ENCODE data around the gene BLOC1S3.

The BLOC1S3 gene

GRCh38 chr19:45140144-45140503, 38.5 kb upstream of the BLOC1S3 start:
- no peak for DNase-seq (ENCODE audit: extremely low read depth, insufficient read length)
- peaks cover 11% of the 10 kb centered on the region for H3K36me3 ChIP-seq (ENCODE audit: control insufficient read depth, insufficient read depth, low read length)
- H3K4me3 ChIP-seq (replicated peaks; ENCODE audit: low read depth, low read length) = no peak overlapping the region
- TF ChIP-seq, protein P1, sequence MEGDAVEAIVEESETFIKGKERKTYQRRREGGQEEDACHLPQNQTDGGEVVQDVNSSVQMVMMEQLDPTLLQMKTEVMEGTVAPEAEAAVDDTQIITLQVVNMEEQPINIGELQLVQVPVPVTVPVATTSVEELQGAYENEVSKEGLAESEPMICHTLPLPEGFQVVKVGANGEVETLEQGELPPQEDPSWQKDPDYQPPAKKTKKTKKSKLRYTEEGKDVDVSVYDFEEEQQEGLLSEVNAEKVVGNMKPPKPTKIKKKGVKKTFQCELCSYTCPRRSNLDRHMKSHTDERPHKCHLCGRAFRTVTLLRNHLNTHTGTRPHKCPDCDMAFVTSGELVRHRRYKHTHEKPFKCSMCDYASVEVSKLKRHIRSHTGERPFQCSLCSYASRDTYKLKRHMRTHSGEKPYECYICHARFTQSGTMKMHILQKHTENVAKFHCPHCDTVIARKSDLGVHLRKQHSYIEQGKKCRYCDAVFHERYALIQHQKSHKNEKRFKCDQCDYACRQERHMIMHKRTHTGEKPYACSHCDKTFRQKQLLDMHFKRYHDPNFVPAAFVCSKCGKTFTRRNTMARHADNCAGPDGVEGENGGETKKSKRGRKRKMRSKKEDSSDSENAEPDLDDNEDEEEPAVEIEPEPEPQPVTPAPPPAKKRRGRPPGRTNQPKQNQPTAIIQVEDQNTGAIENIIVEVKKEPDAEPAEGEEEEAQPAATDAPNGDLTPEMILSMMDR (IDR thresholded peaks at IDR 0.05; ENCODE audit: insufficient read depth, low read length, poor library complexity, severe bottlenecking) = no peak
- no peaks in the 10 kb centered on the region for H3K27me3 ChIP-seq (replicated peaks; ENCODE audit: control insufficient read depth, insufficient read depth, low read length)

DNA sequence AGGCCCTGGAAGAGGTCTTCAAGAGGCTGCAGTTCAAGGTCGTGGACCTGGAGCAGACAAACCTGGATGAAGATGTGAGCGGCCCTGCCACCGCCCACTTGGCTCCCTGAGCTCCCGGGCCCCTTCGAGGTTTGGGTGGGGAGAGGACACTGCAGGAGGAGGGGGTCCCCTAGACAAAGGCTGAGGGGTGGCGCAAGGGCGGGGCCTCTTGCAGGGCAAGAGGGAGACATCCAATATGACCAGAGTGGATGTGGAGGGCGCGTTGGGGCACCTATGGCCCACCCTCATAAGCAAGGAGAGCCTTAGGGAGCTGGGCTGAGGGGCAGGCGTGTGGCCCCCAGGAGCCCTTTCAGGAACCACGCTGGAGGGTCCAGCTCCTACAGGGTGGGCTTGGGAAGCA, 38.1 kb upstream of the BLOC1S3 start:
- Histone ChIP-seq H3K27me3 (replicated peaks; ENCODE audit: control insufficient read depth, insufficient read depth, low read length) (no peaks in the 10 kb centered on the region), H3K4me3 (replicated peaks; ENCODE audit: low read depth, low read length) (no peak overlapping the region), H3K36me3 (ENCODE audit: control insufficient read depth, insufficient read depth, low read length) (peaks cover 12% of the 10 kb centered on the region)
- no peak for DNase-seq (ENCODE audit: extremely low read depth, insufficient read length)
- TF ChIP-seq, protein P1 (IDR thresholded peaks at IDR 0.05; ENCODE audit: insufficient read depth, low read length, poor library complexity, severe bottlenecking) = no peak

- Histone ChIP-seq H3K4me3 (replicated peaks; ENCODE audit: low read depth, low read length) (no peak overlapping the region), H3K27me3 (replicated peaks; ENCODE audit: control insufficient read depth, insufficient read depth, low read length) (no peaks in the 10 kb centered on the region), H3K36me3 (ENCODE audit: control insufficient read depth, insufficient read depth, low read length) (peaks cover 15% of the 10 kb centered on the region)
- no peak for DNase-seq (ENCODE audit: extremely low read depth, insufficient read length)
- TF ChIP-seq, protein P1 (IDR thresholded peaks at IDR 0.05; ENCODE audit: insufficient read depth, low read length, poor library complexity, severe bottlenecking) = no peak
Observed at GRCh38 chr19:45141203-45141900, 37.2 kb upstream of the BLOC1S3 start.

- Histone ChIP-seq H3K27me3 (replicated peaks; ENCODE audit: control insufficient read depth, insufficient read depth, low read length) (no peaks in the 10 kb centered on the region), H3K36me3 (ENCODE audit: control insufficient read depth, insufficient read depth, low read length) (peaks cover 15% of the 10 kb centered on the region), H3K4me3 (replicated peaks; ENCODE audit: low read depth, low read length) (no peak overlapping the region)
- TF ChIP-seq, protein P1 (IDR thresholded peaks at IDR 0.05; ENCODE audit: insufficient read depth, low read length, poor library complexity, severe bottlenecking) = no peak
- DNase-seq (ENCODE audit: extremely low read depth, insufficient read length) = no peak
Observed at GRCh38 chr19:45142016-45142725, 36.4 kb upstream of the BLOC1S3 start.

DNA sequence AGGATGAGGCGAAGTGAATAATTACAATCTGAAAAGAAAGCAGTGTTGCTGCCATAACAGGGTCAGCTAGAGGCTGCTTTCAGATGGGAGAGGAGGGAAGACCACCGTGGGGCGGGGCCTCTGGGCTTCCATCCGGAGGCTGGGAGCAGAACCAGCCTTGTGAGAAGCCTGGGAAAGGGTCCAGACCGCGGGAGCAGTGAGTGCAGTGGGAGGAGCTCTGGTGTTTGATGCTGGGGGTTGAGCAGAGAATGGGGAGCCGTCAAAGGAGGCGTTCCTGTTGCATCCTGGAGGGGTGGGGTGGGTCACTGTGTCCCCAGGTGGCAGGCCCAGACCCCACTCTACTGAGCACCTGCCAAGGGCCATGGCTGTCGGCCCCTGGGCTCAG, 35.9 kb upstream of the BLOC1S3 start:
- Histone ChIP-seq H3K27me3 (replicated peaks; ENCODE audit: control insufficient read depth, insufficient read depth, low read length) (no peaks in the 10 kb centered on the region), H3K4me3 (replicated peaks; ENCODE audit: low read depth, low read length) (no peak overlapping the region), H3K36me3 (ENCODE audit: control insufficient read depth, insufficient read depth, low read length) (peaks cover 15% of the 10 kb centered on the region)
- DNase-seq (ENCODE audit: extremely low read depth, insufficient read length) = no peak
- TF ChIP-seq, protein P1 (IDR thresholded peaks at IDR 0.05; ENCODE audit: insufficient read depth, low read length, poor library complexity, severe bottlenecking) = no peak
